ENCODE results near the gene PDE1A. TPM values are rescaled to one million over a fixed set of nuclear protein-coding genes. Genes with fewer than 3 reads are reported as not detected.
A peak's percentile ranks its signal among the peaks of the same experiment; 100 is the strongest.

The PDE1A gene
- total and polyA plus RNA-seq, 2 experiments from 2014 or later, result 1.0 to 4.7 TPM

DNA sequence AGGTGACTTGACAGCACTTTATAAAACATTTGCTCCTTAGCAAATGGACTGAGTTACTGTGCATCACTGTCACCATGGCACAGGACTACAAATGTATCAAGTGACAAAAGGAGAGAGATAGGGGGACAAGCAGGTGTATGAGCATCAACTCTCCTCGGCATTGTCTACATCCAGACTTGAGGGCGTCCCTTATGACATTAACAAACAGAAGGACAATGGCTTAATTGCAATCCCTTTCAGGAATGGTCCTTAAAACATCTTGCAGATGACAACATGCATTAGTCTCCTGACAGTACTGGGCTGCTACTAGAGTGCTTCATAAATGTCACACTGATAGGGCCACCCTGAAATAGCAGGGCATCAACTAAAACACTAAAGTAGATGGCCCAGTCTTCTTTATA lies 198.8 kb downstream of the PDE1A start:
- Histone ChIP-seq H3K27me3 (no peaks in the 10 kb centered on the region), H3K4me3 (no peak overlapping the region), H4K20me1 (ENCODE audit: insufficient read depth, poor library complexity, severe bottlenecking) (no peaks in the 10 kb centered on the region), H3K4me2 (no peak overlapping the region), H3K27ac (no peak overlapping the region), H2AFZ (no peak overlapping the region), H3K36me3 (replicated peaks; ENCODE audit: insufficient read depth, low read depth) (no peaks in the 10 kb centered on the region), H3K79me2 (no peaks in the 10 kb centered on the region), H3K4me1 (ENCODE audit: insufficient read depth) (no peaks in the 10 kb centered on the region), H3K9me2 (replicated peaks; ENCODE audit: insufficient read depth) (no peaks in the 10 kb centered on the region), H3K9me3 (ENCODE audit: low read depth) (no peaks in the 10 kb centered on the region)
- WGBS (ENCODE audit: low lambda C conversion rate, missing lambda C conversion rate), result 40% methylated on average over 2 of the region's 2 CpGs
- DNase-seq (ENCODE audit: low spot score), result no peak
- TF ChIP-seq EZH2phosphoT487 (IDR thresholded peaks at IDR 0.05; ENCODE audit: low read depth, severe bottlenecking, unreplicated experiment) (no peak), EZH2 (IDR thresholded peaks at IDR 0.05; ENCODE audit: borderline replicate concordance) (no peak)
- TF ChIP-seq, protein P1, sequence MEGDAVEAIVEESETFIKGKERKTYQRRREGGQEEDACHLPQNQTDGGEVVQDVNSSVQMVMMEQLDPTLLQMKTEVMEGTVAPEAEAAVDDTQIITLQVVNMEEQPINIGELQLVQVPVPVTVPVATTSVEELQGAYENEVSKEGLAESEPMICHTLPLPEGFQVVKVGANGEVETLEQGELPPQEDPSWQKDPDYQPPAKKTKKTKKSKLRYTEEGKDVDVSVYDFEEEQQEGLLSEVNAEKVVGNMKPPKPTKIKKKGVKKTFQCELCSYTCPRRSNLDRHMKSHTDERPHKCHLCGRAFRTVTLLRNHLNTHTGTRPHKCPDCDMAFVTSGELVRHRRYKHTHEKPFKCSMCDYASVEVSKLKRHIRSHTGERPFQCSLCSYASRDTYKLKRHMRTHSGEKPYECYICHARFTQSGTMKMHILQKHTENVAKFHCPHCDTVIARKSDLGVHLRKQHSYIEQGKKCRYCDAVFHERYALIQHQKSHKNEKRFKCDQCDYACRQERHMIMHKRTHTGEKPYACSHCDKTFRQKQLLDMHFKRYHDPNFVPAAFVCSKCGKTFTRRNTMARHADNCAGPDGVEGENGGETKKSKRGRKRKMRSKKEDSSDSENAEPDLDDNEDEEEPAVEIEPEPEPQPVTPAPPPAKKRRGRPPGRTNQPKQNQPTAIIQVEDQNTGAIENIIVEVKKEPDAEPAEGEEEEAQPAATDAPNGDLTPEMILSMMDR (IDR thresholded peaks at IDR 0.05; ENCODE audit: poor library complexity), result no peak

DNA sequence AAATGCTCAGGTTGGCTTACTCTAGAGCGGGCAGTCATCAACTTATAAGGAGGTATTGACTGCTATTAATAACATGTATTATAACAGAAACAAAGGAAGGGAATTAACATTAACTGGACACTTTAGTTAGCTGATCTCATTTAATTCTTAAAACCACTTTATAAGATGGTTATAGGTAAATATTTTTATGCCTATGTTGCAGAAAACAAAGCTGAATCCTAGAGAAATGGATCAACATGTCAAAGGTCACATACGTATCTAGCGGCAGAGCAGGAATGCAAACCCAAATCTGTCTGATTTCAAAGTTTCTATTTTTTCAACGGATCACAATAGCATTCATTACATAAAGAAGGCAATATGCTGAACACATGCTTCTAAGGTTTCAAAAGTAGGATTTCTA lies 200.0 kb downstream of the PDE1A start:
- TF ChIP-seq EZH2 (IDR thresholded peaks at IDR 0.05; ENCODE audit: borderline replicate concordance), result no peak
- TF ChIP-seq, protein P1 (IDR thresholded peaks at IDR 0.05; ENCODE audit: poor library complexity), result no peak
- TF ChIP-seq EZH2phosphoT487 (IDR thresholded peaks at IDR 0.05; ENCODE audit: low read depth, severe bottlenecking, unreplicated experiment), result no peak
- Histone ChIP-seq H3K9me2 (replicated peaks; ENCODE audit: insufficient read depth) (no peaks in the 10 kb centered on the region), H3K4me3 (no peak overlapping the region), H3K4me1 (ENCODE audit: insufficient read depth) (no peaks in the 10 kb centered on the region), H3K9me3 (ENCODE audit: low read depth) (no peaks in the 10 kb centered on the region), H3K27ac (no peak overlapping the region), H4K20me1 (ENCODE audit: insufficient read depth, poor library complexity, severe bottlenecking) (no peaks in the 10 kb centered on the region), H3K79me2 (no peaks in the 10 kb centered on the region), H3K4me2 (no peak overlapping the region), H3K27me3 (no peaks in the 10 kb centered on the region), H2AFZ (no peak overlapping the region), H3K36me3 (replicated peaks; ENCODE audit: insufficient read depth, low read depth) (no peaks in the 10 kb centered on the region)
- WGBS (ENCODE audit: low lambda C conversion rate, missing lambda C conversion rate), result 94% methylated on average over 4 of the region's 4 CpGs
- DNase-seq (ENCODE audit: low spot score), result no peak

DNA sequence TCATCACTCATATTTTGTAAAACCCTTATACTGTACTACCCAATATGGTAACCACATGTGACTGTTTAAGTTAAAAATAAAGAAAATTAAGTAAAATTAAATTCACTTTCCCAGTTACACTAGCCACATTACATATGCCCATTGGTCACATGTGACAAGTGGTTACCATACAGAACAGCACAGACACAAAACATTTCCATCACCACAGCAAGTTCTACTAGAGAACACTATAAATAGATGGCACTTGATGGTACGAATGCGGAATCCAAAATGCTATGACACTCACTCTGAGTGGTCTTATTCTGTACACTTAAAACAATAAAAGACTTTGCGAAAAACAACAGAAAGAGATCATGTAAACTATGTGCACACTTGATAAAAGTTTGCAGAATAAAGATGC lies 202.2 kb downstream of the PDE1A start:
- Histone ChIP-seq H3K4me1 (ENCODE audit: insufficient read depth) (no peaks in the 10 kb centered on the region), H3K9me3 (ENCODE audit: low read depth) (no peaks in the 10 kb centered on the region), H3K27ac (no peak overlapping the region), H3K9me2 (replicated peaks; ENCODE audit: insufficient read depth) (no peaks in the 10 kb centered on the region), H3K4me3 (no peak overlapping the region), H3K4me2 (no peak overlapping the region), H3K79me2 (no peaks in the 10 kb centered on the region), H3K36me3 (replicated peaks; ENCODE audit: insufficient read depth, low read depth) (no peaks in the 10 kb centered on the region), H4K20me1 (ENCODE audit: insufficient read depth, poor library complexity, severe bottlenecking) (no peaks in the 10 kb centered on the region), H3K27me3 (no peaks in the 10 kb centered on the region), H2AFZ (no peak overlapping the region)
- 97% methylated on average over 3 of the region's 3 CpGs for WGBS (ENCODE audit: low lambda C conversion rate, missing lambda C conversion rate)
- TF ChIP-seq, protein P1 (IDR thresholded peaks at IDR 0.05; ENCODE audit: poor library complexity), result no peak
- TF ChIP-seq EZH2phosphoT487 (IDR thresholded peaks at IDR 0.05; ENCODE audit: low read depth, severe bottlenecking, unreplicated experiment), result no peak
- TF ChIP-seq EZH2 (IDR thresholded peaks at IDR 0.05; ENCODE audit: borderline replicate concordance), result no peak
- no peak for DNase-seq (ENCODE audit: low spot score)

DNA sequence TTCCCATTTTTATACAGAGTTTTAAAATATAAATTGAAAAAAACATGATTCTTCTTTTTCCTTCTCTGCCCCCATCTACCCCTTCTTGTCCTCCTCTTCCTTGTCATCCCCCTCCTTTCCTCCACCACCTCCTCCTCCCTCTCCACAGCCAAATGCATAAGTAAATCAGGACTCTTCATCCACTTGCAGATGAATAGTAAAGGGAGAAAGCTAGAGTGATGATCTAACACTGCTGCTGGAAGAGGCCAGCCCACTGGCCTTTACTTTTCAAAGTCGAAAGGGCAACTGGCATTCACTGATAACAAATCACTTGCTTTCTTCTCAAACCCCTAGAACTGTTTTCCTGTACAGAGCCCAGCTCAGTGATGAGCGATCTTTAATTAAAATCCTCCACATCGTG lies 205.8 kb downstream of the PDE1A start:
- Histone ChIP-seq H3K27ac (no peak overlapping the region), H2AFZ (no peak overlapping the region), H3K27me3 (no peaks in the 10 kb centered on the region), H3K4me3 (no peak overlapping the region), H3K9me2 (replicated peaks; ENCODE audit: insufficient read depth) (no peaks in the 10 kb centered on the region), H3K79me2 (no peaks in the 10 kb centered on the region), H3K36me3 (replicated peaks; ENCODE audit: insufficient read depth, low read depth) (no peaks in the 10 kb centered on the region), H3K9me3 (ENCODE audit: low read depth) (no peaks in the 10 kb centered on the region), H4K20me1 (ENCODE audit: insufficient read depth, poor library complexity, severe bottlenecking) (no peaks in the 10 kb centered on the region), H3K4me2 (no peak overlapping the region), H3K4me1 (ENCODE audit: insufficient read depth) (no peaks in the 10 kb centered on the region)
- WGBS (ENCODE audit: low lambda C conversion rate, missing lambda C conversion rate), result 57% methylated on average over 3 of the region's 3 CpGs
- TF ChIP-seq EZH2 (IDR thresholded peaks at IDR 0.05; ENCODE audit: borderline replicate concordance), result no peak
- TF ChIP-seq EZH2phosphoT487 (IDR thresholded peaks at IDR 0.05; ENCODE audit: low read depth, severe bottlenecking, unreplicated experiment), result no peak
- DNase-seq (ENCODE audit: low spot score), result peak; percentile 6
